NB4 (cell line): ENCODE results near the gene MAPK6.

Experiments used
- CTCF ChIP-seq: IDR thresholded peaks from one replicate; pipeline ENCODE4 v1.5.1; 2012; ENCODE audit warnings: low read depth, low read length
- POLR2A ChIP-seq: IDR thresholded peaks from 2 replicates; pipeline ENCODE4 v1.6.1; 2011; ENCODE audit warnings: mild to moderate bottlenecking; ENCODE audit not compliant: insufficient read length; ENCODE audit errors: extremely low read depth

GRCh38 chr15:52094811-52095584 is 76.0 kb downstream of the MAPK6 start:
- TF ChIP-seq CTCF = no peak
- TF ChIP-seq POLR2A = no peak
